GM18526 (cell line): Measurements from ENCODE around the gene TMEM106C.

Experiments
- POLR2A ChIP-seq: IDR thresholded peaks from 3 replicates; pipeline ENCODE4 v1.6.1; 2011; ENCODE audit not compliant: insufficient read length; ENCODE audit errors: extremely low read depth

The TMEM106C gene

DNA sequence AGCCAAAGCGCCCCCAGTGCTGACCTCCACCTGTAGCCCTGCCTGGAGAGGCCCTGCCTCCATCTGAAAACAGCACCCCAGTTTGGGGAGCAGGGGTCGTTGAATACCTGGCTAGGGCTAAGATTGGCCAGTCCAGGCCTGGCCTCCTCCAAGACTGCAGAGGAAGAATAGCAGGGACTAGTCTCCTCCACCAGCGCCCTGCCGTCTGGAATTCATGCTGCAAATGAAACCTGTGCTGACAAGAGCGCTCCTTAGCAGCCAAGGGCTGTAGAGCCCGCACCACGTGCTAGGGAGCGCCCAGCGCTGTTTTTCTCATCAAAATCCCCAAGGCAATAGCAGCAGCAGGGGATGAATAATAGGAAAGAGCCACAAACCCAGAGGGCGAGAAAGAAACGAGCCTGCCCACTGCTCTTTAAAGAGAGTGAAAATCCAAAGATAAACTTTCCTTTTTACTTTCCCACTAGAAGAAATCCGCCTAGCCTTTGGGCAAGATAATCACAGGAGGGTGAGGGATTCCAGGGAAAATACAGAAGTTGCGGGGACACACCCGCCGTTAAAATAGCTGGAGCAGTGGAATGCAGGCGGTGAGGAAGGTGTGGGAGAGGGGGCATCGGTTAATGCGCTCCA lies 37.6 kb downstream of the TMEM106C start:
- TF ChIP-seq POLR2A, result no peak

DNA sequence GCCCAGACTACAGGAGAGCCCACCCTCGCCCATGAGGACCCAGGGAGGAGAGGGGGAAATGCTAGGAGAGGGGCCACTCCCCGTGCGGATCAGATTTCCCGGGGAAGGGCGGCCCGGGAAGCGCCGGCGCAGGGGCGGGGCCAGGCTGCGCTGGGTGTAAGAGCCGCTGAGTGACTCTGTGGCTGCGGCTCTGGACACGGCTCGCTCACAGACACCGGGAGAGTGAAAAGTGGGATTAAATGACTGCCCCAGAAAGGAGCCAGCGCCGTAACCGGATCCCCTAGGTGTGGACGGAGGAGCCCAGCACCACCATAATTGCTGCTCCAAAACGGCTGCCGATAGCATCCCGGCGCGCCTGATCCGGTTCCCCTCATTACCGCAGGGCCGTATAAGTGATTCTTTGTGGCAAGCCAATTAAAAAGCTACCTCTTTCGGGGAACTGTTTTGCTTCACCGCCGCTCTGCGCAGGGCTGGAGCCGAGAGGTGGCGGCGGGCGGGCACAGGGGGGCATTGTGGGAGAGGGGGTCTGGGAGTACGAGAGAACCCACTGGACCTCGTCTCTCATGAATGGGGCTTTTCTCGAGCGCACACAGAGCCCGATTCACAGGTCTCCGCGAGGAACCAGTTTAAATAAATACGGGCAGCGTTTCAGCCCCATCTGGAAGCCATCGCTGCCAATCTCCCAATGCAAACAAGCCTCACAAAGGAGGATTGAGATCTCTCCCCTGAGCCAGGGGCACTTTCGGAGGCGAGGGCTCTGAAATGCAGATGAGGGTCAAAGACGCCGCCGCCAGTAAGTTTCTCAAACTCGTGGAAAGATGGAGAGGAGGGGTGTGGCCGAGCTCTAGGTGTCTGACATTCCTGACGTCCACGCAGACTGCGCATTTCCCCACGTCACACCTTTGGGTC lies 38.4 kb downstream of the TMEM106C start:
- TF ChIP-seq POLR2A, result no peak

DNA sequence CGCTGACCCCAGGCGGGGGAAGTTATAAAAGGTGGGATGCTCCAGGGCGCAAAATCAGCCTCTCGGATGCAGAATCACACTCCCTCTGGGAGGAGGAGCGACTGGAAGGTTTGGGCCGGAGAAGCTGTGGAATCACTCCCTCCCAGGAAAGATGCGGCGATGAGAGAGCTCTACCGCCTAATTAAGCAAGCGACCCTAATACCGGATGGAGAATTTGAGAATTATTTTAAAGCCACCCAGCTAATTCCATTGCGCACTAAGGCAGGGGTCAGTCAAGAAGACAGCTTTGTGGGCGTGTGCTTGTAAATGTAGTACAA lies 39.0 kb downstream of the TMEM106C start:
- no peak for TF ChIP-seq POLR2A

DNA sequence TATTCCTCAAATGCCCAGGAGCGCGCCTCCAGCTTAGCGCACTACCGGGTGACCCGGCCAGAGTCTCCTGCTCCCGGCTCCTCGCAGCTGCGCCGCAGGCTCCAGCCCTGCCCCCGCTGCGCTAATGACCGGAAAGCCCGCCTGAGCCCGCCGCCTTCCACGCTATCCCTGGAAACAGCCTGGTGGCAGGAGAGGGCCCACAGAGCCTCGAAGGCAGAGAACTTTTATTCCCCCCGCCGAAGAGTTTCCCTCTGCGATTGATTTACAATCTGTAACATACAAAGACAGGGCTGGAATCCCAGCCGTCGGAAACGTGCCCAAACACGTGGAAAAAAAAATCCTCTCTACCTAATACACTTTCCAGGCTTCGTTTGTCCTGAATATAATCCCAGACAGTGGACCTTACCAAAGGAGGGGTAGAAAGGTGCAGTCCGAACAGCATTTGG lies 39.4 kb downstream of the TMEM106C start:
- TF ChIP-seq POLR2A, result no peak

DNA sequence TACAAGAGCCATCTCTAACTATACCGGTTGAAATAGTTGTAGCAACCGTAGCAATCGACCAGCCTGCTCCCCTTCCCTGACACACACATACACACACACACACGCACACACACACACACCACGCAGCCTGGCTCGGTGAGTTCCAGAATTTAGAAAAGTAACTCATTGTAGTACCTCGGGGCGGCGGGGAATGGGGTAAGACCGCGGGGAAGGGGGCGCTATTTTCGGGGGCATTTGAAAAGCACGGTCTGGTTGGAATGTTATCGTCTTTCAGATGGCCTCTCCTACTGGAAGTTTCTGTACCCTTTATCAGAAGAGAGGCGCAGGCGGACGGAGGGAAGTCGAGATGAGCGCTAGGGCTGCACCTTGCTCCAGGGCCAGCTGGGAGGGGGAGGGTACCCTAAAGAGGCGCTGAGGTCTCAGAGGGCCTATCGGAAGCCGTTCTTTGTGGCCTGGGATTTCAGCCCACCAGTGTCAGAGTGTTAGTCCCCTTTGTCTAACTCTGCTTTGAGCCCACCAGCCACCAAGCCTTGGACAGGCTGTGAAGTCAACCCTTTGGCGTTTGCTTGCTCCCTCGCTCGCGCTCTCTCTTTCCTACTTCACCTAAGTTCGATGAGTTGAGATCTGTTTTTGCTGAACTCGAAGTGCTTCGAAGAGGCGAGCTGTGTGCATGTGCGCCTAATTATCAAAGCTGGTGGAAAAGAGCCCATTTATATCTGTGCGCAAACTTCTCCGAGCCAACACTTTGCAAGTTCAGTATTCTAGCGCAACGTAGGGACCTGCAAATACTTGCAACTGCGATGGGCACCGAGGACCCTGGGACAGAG lies 40.0 kb downstream of the TMEM106C start:
- no peak for TF ChIP-seq POLR2A

DNA sequence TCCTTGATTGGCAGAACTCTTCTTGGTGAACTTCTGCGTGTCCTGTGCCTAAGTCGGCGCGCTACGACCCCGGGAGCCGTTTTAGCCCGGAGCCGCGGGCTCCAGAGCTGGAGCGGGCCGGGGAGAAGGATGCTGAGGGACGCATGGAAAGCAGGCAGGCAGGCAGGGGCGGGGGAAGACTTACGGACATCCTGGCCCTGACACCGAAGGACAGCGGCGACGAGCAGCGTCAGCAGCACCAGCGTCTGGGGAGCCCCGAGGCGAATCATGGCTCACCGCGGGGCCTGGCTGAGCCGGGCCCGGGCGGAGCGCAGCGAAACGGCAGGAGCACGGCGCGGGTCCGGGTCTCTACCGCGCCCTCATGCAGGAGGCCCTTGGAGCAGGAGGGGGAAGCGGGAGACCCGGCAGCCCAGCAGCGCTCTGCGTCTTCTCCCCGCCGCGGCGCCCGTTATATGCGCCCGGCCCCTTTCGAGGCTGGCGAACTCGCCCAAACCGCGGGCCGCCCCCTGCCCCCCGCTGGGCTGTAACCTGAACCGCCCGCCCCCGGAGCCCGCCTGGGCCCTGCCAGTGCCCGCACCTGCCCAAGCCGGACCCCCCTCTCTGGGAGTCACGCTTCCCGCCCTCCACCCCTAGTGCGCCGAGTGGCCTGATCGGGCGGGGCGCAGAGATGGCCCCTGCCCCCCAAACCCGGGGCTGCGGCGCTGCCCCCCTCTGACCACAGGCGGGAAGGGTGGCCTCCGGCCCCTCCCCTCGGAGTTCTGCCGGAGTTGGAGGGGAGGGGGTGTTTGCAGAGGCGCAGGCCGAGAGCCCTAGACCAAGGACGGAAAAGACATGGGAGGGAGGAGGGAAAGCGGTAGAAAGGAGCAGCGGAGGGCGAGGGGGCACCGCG lies 40.9 kb downstream of the TMEM106C start, which contains the start of gene COL2A1:
TSS of gene COL2A1 (minus strand) at position 424 of the 889 bp plus-strand sequence. CDS start at position 269, 155 bp downstream.
- no peak for TF ChIP-seq POLR2A

DNA sequence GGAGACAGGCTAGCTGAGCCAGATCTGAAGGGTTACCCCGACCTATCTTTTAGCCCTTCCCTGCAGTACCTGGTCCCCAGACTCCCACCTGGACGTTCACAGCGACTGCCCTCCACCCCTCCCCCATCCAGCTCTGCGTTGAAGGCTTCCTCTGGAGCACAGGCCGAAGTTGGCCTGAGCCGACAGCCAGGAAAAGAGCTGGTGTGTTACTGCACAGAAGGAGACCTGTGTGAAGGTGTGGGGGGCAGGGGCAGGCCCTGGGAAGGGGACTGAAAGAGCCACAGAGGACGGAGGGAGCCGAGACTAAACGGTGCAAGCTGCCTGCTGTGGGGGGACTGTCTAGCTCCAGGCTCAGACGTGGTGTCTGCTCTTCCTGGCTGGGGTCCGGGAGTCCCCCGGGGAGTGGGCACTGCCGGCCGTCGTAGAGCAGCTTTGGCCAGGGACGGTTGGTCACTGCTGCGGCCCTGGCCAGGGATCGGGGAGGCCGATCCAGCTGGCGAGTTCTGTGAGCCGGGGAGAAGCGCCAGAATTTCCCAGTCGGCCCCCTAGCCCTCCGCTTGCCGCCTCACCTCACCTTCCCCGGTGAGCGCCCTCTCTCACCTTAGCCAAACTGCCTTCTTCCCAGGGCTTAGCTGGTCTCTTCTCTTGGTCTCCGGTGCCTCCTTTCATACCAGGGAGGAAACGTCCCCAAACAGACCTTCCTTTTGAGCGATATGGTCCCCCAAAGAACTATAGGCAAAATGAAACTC lies 41.8 kb downstream of the TMEM106C start:
- no peak for TF ChIP-seq POLR2A

DNA sequence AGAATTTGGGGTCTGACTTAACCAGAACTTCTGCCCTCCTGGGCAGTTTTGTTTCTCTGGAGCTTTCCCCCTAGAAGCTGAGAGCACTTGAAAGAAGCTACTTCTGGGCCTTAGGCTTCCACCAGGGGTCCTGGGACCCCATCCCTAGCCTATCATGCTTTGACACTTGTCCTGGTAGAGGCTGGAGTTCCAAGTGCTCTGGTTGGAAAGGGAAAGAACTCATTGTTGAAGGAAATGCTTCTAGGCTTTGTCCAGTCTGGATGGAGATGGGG lies 42.3 kb downstream of the TMEM106C start:
- TF ChIP-seq POLR2A, result no peak

DNA sequence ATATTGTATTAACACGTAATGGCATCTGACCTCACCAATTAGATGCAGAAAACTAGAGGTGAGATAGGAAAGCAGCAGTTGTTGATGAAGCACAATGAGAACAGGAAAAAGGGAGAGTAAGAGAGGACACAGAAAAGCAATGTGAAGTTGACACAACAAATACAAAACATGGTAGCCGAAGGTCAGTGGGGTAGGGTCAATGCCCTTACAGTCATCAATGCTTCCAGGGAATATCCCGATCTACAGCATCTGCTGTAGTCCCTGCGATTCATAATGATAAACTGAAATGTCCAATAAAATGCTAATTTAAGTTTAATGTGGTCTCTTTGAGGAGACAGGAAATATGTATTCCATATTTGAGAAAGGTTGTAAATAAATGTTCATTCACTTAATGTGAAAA lies 43.8 kb downstream of the TMEM106C start:
- TF ChIP-seq POLR2A, result no peak

DNA sequence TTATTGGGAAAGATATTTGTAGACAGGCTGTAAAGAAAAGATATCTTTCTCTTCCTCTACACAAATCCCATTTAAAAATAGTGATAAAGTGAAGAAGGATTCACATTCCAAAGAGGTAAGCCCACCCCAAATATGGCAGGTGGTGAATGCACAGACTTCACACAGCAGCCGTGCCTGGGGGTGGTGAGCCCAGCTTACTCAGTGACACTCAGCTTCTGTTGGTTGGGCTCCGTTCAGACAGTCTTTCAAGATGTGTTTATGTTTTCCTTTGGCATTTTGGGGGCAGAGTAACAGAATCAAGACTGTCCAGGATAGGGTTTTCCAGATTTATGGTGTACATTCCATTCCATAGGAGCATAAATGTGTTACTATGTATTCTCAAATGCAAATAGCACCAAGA lies 45.0 kb downstream of the TMEM106C start:
- TF ChIP-seq POLR2A, result no peak

DNA sequence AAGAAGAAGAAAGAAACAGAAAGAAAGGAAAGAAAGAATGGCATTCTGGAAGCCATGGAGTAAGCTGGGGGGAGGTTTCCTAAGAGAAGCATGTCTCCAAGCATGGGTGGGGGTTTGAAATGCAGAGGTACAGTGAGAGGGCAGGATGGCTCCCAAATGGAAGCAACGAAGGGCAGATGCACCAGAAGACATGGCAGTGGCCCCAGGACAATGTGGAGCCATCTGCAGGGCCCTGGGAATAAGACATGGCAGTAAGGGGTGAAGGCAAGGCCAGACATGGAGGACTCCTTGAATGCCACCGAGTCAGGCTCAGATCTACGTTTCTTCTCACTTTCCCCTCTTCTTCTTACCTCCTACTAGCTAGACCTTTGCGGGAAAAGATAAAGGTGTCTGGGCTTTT lies 45.6 kb downstream of the TMEM106C start:
- no peak for TF ChIP-seq POLR2A

DNA sequence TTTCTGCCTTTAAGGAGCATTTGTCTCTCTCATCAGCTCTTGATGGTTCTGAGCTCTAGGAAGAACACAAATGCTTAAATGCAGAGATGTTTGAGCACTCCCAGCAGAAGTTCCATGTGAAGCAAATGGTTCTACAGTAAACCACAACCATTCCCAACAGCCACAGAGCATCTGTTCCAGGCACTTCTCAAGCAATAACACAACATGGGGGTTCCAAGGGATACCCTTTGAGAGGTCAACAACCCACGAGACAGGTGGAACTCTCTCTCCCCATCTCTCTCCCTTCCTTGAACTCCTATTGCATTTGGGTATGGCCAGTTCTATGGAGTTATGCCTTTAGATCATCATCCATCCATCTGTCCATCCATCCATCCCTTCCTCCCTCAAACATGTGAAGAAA lies 46.1 kb downstream of the TMEM106C start:
- no peak for TF ChIP-seq POLR2A

DNA sequence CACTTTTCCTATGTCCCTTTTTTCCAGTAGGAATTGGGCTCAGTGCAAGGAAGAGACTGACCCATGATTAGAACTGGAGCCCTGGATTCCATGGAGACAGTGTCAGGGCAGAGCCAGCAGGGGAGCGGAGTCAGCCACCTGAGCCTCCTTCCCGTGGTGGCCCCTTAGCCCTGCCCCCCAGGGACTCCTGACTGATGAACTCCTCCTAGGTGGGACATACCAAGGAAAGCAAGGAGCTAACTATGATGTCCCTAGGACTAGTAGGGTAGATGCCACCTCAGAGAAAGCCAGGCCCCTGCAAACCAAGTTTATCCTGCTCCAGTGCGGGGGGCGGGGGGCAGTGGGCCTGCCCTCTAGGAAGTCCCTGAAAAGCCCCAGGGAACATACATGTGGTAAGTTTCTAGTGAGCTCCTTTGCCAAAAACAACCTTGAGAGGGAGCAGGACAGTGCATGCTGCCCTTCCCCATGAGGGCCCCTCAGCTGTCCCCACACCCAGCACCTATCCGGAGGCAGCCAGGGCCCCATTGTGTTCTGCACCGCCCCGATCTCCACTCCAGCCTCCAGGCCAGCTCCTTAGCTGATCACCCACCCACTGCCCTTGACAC lies 47.1 kb downstream of the TMEM106C start:
- TF ChIP-seq POLR2A, result no peak

DNA sequence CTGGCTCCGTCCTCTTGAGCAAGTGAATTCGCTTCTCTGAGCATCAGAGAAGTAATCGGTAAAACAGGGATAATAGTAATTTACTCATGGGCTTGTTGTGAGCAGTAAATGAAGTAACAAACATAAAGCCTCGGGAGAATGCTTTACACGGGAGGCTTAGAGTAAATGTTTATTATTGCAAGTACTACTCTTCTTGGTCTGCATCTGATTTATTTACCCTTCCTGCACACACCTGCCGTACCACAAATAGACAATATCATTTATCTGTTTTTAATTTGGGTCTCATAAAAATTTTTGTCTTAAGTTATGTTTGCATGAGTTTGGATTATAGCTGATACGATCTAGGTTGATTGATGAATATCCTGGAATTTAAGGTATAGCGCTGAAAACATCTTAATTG lies 48.7 kb downstream of the TMEM106C start:
- TF ChIP-seq POLR2A, result no peak
